Activated CD4-positive, CD25-positive, alpha-beta regulatory T cell (primary cell): Measurements from ENCODE around the gene SAFB.
"Not testable (repeated sequence)": the region's sequence is repeated elsewhere in the genome, so short reads cannot be mapped to it uniquely, and the experiment has no call there.

ENCODE experiments used
- DNase-seq, 4 experiments: peaks; one replicate each; lab custom pipeline; 2025; lab: John Stamatoyannopoulos, UW

SAFB gene

DNA sequence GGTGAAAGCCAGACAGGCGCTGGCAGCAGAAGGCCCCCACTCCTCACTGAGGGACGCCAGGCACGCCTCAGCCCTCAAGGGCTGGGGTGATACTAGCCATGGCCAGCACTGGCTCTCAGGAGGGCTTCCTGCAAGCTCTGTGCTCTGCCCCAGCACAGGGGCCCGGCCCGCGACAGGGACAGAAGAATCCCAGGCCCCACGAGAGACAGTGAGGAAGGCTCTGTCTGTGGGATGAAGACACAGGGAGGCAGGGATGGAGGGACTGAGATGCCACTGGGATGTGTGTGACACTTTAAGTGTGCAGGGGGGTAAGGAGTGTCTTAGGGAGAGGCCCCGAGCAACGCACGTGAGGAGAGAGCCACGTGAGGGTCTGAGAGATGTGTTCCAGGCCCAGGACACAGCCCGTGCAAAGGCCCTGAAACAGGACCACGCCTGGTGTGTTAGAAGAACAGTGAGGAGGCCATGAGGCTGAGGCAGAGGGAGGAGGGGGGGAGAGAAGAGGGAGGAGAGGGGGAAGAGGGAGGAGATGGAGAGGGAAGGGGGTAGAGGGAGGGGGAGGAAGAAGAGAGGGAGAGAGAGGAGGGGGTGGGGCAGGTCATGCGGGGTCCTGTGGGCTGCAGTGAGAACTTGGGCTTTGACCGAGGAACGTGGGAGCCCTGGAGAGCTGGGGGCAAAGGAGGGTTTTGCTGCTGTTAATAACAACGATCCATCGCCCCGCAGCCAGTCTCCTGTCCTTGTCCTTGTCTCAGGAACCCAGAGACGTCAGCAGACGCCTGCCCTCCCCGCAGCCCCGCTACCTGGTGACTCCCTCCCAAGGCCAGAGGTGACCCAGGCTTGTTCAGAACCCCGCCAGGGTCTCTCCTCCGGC is 74.4 kb downstream of the SAFB start:
- no peak for DNase-seq

DNA sequence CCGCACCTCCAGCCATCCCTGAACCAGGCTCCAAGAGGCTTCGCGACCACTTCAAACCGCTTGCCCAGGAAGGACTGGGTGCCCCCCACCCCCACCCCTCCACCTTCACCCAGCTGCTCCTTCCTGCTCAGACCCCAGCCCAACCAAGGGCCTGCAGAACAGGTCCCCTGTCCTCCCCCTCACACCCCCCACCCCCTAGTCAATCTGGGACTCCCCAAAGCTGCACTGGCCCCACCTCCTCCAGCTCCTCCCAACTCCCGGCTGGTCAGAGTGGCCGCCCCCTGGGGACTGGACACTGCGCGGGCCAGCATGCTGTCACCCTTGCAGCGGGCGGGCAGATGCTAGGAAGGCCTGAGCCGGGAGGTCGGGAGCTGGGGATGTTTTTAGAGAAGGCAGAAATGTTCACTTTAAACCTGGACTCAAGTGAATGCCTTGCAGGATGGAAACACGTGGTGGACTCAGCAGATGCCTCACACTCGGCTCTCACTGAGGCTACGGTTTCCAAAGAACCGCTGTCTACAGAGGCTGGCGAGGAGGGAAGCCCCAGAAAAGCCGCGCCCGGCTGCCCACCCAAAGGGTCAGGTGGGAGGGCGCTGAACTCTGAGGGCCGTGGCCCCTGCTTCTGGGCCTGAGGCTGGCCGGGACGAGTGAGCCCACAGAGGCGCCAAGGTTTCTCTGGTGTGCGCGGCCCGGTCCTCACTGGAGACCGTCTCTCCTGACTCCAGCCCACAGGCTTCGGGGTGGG is 75.2 kb downstream of the SAFB start:
- no peak for DNase-seq

DNA sequence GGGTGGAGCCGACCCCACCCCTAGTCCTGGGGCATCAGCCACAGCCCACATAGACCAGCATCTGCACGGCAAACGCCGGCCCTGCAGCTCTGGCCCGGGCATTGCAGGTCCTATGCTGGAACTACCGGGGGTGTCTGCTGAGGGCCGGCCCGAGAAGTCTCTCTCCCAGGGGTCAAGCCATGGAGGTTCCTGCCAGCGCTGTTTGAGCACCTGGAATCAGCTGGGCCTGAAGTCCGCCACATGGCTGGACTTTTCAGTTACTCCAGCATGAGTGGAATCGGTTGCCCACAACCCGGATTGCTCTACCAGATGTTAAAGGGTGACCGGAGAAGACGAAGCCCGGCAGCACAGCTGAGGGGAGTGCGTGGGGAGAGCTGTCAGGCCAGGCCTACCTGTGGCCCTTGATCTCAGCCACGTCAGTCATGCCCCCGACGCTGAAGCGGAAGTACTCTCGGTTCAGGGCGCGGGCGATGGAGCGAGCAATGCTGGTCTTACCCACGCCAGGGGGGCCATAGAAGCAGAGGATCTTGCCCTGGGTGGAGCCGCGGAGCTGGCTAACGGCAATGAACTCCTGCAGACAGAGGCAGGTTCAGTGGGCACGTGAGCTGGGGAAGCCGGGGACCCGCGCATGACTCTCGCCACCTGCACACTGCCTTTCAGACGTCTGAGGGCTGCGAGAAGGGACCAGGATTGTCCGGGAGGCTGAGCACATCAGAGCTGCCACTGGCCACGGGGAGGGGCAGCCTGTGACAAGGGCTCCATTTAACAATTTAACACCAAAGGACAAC is 75.9 kb downstream of the SAFB start:
- no peak for DNase-seq

DNA sequence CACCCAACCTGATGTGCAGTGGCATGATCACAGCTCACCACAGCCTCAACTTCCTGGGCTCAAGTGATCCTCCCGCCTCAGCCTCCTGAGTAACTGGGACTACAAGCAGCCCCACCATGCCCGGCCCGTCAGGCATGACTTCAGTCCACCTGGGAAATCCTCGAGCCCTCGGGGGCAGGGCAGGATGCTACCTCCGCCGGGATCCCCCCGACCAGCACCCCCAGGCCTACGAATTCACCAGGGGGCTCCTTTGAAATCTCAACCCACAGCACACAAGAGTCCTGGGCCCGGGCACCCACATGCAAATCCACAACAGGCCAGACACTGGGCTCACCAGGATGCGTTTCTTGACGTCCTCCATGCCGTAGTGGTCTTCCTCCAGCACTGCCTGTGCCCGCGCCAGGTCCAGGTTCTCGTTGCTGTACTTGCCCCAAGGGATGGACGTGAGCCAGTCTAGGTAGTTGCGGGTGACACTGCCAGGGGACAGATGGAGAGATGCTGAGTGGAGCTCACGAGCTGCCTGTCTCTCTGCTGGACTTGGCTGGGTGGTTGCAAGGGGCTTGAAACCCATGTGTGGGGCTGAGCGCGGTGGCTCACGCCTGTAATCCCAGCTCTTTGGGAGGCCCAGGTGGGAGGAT is 77.7 kb downstream of the SAFB start:
- DNase-seq, result no peak

DNA sequence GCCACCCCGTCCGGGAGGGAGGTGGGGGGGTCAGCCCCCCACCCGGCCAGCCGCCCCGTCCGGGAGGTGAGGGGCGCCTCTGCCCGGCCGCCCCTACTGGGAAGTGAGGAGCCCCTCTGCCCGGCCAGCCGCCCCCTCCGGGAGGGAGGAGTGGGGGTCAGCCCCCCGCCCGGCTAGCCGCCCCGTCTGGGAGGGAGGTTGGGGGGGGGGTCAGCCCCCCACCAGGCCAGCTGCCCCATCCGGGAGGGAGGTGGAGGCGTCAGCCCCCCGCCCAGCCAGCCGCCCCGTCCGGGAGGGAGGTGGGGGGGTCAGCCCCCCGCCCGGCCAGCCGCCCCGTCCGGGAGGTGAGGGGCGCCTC is 79.1 kb downstream of the SAFB start:
- DNase-seq, result not testable (repeated sequence)

DNA sequence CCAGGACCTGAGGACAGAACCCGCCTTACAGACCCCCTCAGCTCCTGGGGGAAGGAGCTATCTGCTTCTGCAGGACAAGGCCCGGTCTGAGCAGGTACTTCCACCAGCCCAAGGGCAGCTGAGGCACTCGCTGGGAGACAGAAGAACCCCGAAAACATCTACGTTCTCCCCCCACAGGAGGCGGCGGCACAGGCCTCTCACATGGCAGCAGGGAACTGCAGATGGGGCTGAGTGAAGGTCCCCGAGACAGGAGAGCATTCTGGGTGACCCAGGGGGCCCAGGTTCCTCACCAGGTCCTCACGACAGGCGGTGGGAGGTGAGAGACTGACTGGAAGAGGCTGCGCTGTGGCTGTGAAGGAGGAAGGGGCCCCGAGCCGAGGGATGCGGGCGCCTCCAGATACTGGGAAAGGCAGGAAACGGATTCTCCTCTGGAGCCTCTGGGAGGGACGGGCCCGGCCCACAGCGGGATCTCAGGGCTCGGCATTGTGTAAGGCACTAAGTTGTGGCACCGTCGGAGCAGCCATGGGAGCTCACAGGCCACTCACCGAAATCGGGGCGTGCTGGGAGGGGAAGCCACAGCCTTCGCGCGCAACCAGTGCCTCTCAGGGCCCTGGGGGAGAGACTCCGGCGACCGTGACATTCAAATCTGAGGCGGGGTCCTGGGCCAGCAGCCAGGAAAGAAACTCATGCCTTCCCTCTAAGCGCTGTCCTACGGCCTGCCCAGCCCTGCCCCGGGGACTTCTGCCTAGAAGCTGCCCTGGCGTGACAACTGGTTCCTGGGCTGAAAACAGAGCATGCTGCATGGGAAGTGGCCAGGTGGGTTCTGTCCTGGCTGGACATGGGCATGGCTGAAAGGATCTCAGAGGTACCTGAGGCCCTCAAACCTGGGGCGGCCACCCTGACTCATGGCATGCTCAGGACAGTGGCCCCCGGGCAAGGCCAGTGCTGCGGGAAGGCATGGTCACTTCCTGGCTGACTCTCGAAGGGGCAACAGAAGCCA is 81.2 kb downstream of the SAFB start:
- DNase-seq, result no peak

DNA sequence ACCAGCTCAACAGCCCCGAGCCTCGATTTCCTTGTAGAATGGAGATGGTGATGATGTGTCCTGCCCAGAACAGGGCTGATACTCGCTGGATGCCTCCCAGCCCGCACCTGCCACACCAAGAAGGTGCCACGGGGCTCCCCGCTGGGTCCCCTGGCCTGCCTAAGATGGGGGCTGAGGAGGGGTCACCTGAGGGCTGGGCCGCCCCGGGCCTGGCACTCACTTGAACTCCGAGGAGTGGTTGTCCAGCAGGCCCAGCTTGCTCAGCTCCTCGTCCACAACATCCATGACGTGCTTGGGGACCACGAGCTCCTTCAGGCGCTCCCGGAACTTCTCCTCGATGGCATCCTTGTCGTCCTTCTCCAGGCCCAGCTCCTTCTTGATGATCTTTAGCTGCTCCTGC is 82.7 kb downstream of the SAFB start:
- DNase-seq, result no peak

DNA sequence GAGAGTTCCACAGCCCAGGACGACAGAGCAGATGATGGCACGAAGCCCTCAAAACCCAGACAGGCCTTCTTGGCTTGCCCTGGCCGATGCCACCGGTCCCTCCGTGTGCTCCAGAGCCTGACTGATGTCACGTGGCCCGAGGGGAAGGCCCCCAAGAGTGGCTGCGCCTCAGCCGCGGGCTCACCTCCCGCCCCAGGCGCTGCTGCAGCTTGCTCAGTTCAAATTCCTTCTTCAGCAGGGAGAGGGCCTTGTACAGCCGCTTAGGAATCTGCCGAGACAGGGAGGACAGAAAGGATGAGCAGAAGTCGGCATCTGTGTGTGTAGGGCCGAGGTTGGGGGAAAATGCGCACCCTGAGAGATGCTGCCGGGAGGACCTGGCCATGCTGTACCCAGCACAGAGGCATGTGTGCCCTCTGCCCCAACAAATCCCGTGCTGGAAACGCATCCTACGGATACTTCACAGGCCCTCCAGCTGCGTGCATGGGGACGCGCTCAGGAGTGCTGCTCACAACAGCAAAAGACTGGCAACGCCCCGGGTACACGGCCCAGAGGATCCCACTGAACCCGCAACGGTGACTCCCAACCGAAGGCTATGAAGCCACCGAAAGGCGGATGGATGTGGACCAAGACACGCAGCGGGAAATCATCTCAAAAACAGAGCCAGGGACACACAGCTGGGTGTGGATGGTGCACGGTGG is 84.1 kb downstream of the SAFB start:
- no peak for DNase-seq

DNA sequence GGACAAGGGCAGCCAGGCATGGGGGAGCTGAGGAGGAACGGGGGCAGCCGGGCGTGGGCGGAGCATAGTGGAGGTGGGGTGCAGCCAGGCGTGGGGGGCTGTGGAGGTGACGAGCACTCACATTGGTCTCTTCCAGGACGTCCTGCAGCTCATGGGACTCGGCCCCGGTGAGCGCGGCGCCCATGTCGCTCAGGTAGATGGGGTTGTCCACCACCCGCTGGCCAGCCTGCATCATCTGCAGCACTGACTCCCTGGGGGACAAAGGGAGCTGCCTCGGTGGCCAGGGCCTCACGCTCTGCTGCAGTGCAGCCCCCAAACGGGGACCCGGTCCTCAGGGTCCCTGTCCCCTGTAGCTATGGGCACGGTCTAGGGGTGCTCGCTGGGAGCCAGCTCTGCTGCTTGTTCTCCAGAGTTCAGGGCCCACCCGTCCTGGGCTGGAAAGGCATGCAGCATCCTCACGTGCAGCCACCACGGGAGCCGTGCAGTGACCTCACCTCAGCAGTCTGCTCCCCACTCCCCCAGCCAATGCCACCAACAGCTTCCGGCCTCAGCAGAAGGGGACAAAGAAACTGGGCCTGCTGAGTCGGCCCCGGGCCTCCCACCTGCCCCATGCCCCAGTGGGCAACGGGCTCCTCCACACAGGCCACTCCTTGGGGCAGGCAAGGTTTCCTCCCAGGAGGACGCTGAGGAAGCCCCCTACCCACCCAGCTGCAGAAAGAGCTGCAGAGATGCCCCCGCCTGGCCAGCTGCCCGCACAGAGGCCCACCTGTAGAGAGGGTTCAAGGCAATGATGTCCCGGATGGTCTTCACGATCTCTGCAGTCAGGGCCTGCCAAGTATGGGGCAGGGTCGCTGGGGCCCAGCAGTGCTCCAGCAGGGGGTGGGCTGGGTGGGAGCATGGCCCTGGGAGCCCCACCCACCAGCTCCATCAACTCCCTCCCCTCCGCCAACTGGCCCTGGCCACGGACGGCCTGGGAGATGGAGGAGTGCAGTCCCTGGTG is 85.0 kb downstream of the SAFB start:
- DNase-seq, result no peak

DNA sequence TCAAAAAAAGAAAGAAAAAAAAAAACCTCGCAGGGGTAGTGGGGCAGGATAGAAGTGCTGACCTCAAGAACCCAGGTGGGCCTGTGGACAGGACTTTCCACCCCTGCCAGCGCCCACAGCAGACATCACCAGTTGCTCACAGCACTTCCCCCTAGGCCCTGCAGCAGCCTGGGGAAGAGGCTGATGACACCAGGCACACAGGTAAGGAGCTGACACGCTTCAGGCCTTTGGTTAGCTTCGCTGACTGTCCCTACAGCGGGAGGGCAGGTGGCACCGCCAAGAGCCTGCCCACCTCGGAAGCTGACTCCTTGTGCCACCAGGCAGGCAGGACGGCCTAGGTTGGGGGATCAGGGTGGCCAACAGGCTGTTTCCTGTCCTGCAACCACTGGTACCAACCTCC is 88.1 kb downstream of the SAFB start:
- no peak for DNase-seq

DNA sequence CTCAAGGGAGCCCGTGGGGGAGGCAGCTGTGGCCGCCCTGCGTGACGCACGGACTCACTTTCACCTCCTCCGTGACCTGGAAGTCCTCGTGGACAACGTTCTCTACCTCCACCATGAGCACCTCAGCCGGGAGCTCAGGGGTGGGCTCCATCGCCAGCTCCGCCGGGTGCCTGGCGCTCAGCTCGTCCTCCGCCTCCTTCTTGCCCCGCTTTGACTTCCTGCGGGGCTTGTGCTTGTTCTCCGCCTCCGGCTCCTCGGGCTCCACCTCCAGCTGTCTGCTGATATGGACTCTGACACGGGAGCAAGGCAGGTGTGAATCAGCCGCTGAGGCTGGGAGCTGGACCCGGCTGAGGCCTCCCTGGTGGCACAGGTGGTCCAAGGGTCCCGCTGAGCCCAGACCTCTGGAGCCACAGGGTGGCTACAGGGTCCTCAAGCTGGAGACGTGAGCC is 88.9 kb downstream of the SAFB start:
- DNase-seq, result no peak

DNA sequence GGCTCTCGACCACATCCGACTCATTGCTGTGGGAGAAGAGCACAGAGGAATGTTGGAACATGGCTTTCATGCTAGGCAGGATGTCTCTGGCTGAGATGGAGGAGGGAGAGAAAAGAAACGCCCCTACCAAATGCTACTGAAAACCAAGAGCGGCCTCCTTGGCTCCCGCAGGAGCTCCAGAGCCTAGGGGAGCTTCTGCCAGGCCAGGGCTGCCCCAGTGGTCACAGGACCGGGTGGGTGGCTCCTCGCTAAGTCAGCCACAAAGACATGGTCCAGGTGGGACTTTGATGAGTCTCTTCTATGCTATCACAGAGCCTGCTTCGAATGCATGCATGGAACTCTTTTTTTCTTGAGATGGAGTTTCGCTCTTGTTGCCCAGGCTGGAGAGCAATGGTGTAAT is 90.3 kb downstream of the SAFB start:
- DNase-seq, result no peak

DNA sequence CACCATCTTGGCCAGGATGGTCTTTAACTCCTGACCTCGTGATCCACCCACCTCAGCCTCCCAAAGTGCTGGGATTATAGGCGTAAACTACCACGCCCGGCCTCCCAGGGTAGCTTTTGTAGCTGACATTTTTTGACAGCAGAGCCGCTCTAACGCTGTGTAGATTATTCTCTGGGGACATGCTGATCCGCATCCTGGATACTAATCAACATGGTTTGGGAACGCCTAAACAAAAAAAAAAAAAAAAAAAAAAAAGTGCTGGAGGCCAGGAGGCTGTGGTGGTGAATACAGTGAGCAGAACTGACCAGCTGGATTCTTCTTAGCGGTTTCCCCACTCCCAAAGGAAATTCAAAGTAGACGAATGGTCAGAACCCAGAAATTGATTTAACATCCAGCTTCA is 91.9 kb downstream of the SAFB start:
- DNase-seq, result no peak

DNA sequence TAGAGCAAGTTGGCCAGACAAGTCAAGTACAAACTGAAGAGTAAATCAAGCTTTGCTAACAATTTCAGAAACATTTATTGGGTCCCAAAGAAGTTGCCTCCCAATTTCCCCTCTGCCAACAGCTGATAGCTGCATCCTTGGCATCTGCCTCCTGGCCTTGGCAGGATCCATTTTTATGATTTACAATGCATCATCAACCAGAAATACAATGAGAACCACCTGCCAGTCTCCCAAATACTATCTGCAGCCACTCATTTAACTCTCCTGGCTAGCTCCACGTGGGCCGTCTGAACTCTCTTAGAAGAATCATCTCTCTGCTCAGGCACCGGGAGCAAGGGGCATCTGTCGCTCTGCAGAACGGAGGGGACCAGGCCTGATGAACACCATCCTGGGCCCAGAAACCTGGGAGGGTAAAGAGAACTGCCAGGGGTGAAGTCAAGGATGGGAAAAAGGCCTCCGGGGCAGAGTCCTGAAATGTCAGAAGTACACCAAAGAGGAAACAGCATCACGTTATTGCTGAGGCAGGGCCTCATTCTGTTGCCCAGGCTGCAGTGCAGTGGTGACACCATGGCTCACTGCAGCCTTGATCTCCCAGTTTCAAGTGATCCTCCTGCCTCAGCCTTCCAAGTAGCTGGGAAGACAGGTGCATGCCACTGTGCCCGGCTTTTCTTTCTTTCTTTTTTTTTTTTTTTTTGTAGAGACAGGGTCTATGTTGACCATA is 94.5 kb downstream of the SAFB start:
- no peak for DNase-seq
